Epithelial cell of esophagus (primary cell): ENCODE measurements around the gene TBC1D22B.

Source experiments
- DNase-seq: peaks from one replicate; pipeline ENCODE4 v3.0.0; 2010; ENCODE audit warnings: low read depth
- H3K4me3 ChIP-seq: 2 replicates; pipeline ENCODE4 v1.5.1; 2011; ENCODE audit warnings: mild to moderate bottlenecking, low read length, control low read depth
- TF ChIP-seq, protein P1 (sequence below): IDR thresholded peaks from 2 replicates; pipeline ENCODE4 v1.5.1; 2011; ENCODE audit warnings: low read depth, mild to moderate bottlenecking, low read length, control low read depth, inconsistent platforms; ENCODE audit not compliant: insufficient read depth; ENCODE audit errors: missing control alignments

The TBC1D22B gene

DNA sequence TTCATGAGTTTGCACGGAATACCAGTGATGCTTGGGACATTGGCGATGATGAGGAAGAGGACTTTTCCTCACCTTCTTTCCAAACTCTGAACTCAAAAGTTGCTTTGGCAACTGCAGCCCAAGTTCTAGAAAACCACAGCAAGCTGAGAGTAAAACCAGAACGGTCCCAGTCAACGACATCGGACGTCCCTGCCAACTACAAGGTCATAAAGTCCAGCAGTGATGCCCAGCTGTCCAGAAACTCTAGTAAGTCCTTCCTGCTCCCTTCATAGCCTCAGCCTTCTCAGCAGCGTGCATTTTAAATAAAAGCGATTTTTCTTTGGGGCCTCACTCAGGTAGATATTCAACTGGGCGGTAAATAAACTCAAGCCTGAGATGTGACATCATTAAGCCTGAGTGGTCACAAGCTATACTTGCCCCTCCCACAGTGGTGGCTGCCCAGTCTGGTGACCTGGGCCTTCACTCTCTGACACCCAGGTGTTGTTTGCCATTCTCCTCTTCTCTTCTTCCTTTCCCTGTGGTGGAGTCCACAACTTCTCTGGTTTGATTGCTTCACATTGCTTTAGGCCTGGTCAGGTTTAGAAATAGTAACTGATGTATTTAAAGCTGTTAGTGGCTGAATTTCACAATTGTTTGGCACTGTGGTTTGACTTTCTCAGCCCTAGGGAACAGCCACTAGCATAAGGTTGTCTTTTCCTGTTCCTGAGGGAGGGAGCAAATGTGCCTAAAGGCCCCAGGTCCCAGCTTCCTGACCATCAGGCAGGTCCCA lies 22.0 kb downstream of the TBC1D22B start:
- TF ChIP-seq, protein P1, sequence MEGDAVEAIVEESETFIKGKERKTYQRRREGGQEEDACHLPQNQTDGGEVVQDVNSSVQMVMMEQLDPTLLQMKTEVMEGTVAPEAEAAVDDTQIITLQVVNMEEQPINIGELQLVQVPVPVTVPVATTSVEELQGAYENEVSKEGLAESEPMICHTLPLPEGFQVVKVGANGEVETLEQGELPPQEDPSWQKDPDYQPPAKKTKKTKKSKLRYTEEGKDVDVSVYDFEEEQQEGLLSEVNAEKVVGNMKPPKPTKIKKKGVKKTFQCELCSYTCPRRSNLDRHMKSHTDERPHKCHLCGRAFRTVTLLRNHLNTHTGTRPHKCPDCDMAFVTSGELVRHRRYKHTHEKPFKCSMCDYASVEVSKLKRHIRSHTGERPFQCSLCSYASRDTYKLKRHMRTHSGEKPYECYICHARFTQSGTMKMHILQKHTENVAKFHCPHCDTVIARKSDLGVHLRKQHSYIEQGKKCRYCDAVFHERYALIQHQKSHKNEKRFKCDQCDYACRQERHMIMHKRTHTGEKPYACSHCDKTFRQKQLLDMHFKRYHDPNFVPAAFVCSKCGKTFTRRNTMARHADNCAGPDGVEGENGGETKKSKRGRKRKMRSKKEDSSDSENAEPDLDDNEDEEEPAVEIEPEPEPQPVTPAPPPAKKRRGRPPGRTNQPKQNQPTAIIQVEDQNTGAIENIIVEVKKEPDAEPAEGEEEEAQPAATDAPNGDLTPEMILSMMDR = no peak
- DNase-seq = peak; percentile 59
- H3K4me3 ChIP-seq = no peak overlapping the region

DNA sequence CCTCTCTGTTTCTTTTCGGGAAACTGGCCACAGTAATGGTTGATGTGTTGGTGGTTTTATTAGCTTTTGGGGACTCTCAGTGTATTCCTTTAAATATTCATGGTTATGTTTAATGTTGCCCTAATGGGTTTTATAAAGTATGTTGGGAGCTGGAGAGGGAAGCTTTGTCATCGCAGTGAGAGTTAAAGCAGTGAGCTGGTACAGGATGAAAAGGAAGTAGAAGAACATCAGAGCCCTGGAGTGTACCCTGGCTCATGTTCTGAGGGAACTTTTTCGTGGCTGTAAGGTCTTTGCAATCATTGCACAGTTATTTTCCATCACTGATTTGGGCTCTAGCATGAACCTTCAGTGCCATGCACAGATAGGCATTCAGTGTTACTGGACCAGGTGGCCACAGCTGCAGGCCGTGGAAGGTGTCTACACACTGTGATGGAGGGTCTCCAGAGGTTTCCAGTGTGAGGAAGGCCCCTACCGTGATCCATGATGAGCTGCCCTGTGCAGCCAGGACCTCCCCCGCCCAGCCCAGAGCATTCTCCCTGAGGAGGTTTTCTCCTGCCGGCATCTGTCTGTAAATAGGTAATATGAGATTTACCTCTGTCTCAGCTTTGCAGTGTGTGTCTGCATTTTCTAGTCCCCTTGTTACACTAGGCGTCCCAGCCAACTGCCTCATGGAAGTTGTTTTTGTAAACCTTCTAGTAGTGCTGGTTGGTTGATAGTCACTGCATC lies 22.8 kb downstream of the TBC1D22B start:
- H3K4me3 ChIP-seq = no peak overlapping the region
- TF ChIP-seq, protein P1 = no peak
- no peak for DNase-seq

DNA sequence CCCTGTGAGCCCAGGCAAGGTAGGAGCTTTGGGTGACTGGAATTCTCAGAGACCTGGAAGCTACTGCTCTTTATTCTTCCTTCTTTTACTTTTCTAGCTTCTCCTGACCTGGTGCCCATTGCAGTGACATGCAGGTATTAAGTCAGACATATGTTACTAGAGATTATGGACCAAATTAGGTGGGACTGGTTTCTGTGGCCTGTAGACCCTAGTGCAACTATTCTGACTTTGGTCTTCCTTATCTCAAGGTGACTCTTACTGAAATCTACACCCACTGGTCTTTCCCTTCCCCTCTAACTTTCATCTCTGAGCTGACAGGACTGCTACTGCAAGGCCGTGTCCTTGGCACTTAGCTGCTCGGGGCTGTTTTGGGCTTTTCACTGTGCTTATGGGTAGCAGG lies 24.8 kb downstream of the TBC1D22B start:
- TF ChIP-seq, protein P1 = no peak
- H3K4me3 ChIP-seq = no peak overlapping the region
- DNase-seq = no peak

DNA sequence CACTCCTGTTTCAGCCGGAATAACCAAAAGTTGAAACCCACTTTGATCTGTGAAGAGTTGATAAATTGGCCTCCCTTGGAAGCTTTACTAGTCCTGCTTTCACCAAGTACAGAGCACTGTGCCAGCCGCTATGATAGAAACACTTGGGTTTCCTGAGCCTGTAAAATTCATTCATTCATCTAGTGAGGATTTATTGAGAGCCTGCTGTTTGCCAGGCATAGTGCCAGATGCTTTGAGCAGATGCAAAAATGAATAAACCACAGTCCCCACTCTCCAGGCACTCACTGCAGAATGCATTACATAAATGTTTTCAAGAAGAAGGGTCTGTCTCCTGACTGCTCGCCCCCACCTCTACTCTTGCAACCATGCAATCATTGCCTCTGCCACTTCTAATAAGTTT lies 25.7 kb downstream of the TBC1D22B start:
- TF ChIP-seq, protein P1 = no peak
- no peak overlapping the region for H3K4me3 ChIP-seq
- DNase-seq = no peak

DNA sequence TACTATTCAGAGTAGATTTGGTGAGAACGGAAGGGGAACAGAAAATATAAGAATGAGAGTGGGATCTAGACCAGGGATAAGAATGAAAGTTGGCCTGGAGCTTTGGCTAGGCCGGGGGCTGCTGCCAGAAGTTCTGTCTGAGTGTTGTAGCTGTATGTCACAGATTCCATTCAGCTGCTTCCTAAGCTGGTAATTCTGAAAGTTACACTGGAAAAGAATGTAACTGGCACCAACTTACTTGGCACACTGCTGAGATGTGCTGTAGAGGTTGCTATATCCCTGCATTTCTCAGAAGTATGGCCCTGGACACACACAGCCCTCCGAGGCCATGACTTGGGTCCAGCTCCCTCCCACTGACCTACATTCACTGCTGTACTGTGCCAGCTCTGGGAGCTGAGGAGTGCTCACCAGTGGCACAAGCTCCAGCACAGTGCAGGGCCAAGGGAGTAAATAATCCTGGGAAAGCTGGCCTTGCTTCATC lies 26.1 kb downstream of the TBC1D22B start:
- no peak for DNase-seq
- TF ChIP-seq, protein P1 = no peak
- no peak overlapping the region for H3K4me3 ChIP-seq

DNA sequence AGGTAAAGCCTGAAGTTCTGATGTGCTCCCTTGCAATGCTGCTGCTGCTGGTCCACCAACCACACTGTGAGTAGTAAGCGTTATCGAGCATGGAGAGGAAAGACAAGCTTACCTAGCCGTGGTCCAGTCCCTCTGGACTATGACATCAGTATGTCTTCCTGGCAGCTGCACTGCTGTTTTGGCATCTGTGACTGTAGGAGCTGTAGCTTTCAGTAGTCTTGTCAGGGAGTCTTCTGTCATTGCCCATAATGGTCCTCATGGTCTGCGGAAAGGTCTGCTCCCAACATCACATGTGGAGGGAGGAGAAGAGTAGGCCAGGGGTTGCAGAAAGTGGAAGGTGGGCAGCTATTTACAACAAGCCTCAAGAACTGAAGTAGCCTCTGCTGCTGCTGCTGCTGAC lies 27.2 kb downstream of the TBC1D22B start:
- H3K4me3 ChIP-seq = no peak overlapping the region
- TF ChIP-seq, protein P1 = no peak
- DNase-seq = no peak
